ENCODE measurements around the gene LMX1B. TPM values are rescaled to one million over a fixed set of nuclear protein-coding genes. Genes with fewer than 3 reads are reported as not detected.

LMX1B gene
- polyA plus RNA-seq, 4 donors = 17.6 to 22.9 (median 19.5) TPM

DNA sequence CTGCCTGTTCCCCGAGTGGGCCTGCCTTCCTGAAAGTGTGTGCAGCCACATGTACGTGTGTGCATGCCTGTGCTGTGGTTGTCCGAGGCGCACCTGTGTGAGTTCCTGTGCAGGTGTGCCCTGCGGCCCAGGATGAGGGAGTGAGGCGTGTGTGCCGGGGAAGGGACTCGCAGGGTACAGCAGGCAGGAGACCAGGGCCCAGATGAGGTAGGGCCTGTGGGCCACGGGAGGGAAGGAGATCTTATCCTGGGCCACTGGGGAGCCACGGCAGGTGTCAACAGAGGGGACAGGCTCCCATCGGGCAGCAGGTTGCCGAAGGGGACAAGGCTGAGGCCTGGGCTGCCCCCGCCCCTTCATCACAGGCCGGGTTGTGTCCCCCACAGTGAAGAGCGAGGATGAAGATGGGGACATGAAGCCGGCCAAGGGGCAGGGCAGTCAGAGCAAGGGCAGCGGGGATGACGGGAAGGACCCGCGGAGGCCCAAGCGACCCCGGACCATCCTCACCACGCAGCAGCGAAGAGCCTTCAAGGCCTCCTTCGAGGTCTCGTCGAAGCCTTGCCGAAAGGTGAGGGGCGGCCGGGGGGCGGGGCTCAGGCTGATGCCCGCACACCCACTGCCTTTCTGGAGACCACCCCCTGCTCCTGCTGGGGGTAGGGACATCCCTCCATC, 79.2 kb downstream of the LMX1B start:
- no peak for DNase-seq (ENCODE audit: low read depth in 4 of 4, low spot score in 3 of 4)

DNA sequence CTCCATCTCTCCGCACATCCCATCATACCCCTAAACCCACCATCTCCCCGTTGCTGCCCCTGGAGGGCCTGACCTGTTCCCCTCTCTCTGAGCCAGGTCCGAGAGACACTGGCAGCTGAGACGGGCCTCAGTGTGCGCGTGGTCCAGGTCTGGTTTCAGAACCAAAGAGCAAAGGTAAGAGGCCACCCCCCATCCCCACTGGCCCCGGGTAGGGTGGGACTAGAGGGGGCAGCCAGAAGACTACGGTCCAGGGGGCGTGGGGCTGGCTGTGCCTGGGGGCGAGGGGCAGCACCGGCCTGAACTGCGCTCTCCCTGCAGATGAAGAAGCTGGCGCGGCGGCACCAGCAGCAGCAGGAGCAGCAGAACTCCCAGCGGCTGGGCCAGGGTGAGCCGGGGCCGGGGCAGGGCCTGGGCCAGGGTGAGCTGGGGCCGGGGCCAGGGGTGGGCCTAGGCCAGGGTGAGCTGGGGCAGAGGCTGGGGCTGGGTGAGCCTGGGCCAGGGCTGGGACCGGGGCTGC, 79.8 kb downstream of the LMX1B start:
- no peak for DNase-seq (ENCODE audit: low read depth in 4 of 4, low spot score in 3 of 4)

DNA sequence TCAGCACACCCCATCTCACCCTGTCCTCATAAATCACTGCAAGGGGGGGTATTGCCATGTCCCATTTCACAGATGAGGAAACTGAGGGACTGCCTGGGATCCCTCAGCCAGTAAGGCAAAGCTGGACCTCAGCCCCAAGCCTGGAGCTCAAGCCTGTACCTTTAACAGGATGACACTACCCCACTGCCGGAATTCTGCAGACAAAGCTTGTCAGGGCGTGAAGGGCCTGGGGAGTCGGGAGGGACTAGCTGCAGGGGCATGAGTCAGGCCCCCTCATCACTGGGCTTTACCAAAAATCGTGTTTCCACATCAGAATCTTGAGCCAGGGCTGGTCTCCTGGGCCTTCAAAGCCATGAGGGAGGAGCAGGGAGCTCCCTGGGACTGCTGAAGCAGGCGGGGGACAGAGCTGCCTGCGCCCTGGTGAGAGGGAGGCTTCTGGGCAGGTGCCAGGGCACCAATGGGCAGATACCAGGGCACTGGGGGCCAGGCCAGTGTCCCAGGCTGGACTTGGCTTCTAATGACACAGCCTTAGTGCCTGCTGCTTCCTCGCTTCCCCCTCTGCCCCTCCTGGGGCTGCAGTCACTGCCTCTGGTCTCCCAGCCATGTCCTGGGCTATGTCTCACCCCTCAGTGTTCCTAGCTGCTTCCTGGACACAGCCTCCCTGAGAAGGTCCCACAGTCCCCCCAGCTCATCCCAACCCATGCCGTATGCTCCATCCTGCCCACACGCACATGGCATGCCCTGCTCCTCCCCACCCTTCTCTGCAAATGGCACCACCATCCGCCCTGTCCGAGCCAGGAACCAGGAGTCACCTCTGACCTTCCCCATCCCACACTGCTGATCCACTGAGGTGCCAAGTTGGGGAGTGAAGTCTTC, 80.7 kb downstream of the LMX1B start:
- no peak for DNase-seq (ENCODE audit: low read depth in 4 of 4, low spot score in 3 of 4)

DNA sequence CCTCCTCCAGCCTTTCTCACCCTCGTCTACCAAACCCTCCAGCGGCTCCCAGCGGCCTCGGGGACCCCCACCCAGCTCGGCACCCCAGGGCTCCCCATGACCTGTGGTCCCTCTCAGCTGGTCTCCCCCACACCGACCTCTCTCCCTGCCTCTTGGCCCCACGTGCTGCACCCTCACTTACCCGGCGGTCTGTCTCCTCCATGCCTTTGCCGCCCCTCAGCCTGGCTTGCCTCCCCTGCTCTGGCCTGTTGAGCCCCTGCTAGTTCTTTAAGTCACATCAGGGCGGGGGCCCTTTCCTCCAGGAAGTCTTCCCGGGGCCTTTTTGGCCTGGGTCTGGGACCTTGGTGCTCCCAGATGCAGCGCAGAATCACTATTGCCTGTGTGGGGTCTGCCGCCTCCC, 81.5 kb downstream of the LMX1B start:
- DNase-seq (ENCODE audit: low read depth in 4 of 4, low spot score in 3 of 4) = no peak

DNA sequence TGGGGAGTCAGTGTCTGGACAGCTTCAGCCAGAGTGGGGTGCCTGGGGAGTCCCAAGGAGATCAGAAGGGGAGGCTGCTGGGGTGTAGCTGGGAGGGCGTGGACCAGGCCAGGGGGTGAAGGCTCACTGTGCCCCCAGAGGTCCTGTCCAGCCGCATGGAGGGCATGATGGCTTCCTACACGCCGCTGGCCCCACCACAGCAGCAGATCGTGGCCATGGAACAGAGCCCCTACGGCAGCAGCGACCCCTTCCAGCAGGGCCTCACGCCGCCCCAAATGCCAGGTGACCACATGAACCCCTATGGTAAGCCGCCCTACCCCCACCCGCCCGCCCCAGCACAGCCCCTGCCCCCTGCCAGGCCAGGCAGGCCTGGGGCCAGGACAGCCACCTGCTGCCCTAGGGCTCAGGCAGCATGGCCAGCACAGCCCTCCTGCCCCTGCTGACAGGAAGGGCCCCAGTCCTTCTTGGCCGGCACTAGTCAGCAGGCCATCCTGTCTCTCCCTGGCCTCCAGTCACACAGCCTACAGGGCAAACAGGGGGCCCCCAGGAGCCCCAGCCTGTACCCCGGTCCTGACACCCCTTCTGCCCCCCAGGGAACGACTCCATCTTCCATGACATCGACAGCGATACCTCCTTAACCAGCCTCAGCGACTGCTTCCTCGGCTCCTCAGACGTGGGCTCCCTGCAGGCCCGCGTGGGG, 82.1 kb downstream of the LMX1B start:
- DNase-seq (ENCODE audit: low read depth in 4 of 4, low spot score in 3 of 4) = no peak

DNA sequence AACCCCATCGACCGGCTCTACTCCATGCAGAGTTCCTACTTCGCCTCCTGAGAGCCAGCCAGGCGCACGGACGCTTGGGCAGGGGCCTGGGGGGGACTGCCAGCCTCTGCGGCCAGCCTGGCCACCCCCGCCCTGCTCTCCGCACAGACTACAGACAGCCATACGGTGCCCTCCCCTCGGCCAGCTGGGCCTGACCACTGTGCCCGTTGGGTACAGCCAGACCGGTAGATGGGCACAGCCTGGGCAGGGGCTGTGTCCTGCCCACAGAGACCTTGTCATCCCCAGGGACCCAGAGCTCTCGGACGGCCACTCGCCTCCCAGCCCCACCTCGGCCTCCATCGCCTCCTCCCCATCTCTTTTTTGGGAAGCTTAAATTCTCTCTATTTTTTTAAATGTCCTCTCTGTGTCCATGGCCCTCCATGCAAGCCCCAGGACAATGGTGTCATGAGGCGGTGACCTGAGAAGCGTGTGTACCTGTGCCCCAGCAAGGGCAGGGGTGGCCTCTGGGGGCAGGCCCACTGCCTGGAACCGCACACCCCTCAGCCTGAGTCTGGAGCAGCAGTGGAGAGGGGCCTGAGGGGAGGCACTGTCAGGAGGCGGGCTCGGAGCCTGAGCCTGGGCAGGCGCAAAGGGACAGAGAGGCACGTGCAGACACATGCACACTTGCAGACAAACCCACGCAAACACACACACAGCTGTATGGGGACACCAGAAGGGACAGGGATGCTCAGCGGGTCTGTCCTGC, 82.8 kb downstream of the LMX1B start:
- DNase-seq (ENCODE audit: low read depth in 4 of 4, low spot score in 3 of 4) = no peak

DNA sequence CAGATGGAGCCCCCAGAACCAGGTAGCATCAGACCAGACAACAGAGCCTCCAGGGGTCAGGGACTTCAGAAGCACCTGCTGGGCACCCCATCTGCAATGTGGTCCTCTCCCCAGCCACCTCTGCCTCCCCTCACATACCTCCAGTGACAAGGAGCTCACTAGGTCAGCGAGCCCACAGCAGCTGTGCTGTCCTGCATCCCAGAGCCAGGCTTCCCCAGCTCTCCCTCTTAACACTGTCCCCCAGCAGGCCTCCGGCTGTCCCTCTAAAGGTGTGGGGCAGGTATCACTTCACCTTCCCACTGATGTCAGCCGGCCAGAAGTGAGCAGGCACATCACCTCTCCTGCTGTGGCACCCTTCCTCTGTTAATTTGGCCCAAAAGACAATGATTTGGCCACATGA, 83.6 kb downstream of the LMX1B start:
- DNase-seq (ENCODE audit: low read depth in 4 of 4, low spot score in 3 of 4) = no peak

DNA sequence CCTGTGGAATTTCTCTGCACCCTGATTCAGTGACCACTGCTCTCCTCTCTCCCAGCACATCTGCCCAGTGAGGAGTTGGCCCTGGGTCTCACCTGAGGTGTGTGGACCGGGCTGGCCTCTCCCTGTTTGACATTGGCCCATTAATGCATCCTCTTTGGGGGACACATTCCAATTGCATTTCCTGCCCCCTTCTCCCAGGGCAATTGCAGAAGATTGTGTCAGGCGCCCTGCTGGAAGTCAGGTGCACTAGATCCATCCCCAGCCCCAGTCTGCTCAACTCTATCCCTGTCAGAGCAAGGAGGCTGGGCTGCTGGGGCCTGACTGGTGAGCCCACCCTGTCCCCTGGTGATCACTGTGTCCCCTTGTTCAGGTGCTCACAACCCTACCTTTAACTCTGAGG, 84.5 kb downstream of the LMX1B start:
- no peak for DNase-seq (ENCODE audit: low read depth in 4 of 4, low spot score in 3 of 4)

DNA sequence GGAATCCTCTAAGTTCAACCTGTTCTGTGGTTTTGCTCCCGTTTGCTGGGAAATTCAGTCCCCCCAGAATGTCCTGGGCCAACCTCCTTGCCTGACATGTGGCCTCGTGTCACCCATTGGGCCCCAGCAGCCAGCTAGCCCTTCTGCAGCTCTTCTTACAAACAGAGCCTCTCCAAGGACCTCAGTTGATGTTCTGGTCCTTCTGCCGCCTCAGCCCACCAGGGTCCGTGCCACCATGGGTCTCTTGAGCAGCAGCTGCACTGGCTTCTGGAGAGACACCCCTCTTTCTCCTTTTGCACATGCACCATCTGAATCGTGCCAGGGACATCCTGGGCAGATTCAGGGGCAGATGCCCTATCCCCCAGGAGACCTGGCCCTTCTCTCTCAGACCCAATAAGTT, 85.0 kb downstream of the LMX1B start:
- DNase-seq (ENCODE audit: low read depth in 4 of 4, low spot score in 3 of 4) = no peak

DNA sequence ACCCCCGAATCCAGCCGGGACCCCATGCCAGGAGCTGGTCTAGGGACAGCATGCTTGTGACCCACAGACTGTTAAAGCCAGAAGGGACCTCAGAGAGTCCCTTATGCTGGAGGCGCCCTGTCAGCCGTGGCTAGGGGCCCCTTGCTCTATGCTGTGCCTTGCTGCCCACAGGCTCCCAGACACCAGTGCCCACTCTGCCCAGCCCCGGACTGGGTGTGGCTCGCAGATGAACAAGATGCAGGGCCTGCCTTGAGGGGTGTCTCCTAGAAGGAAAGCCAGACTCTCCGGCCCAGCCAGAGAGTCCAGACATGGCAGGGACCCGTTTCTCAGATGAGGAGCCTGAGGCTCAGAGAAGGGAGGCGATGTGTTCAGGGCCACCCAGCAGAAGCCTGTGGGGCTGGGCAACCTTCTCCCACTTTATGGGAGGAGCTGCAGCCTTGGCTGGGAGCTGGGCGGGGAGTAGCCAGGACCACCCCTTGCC, 85.7 kb downstream of the LMX1B start:
- DNase-seq (ENCODE audit: low read depth in 4 of 4, low spot score in 3 of 4) = no peak

DNA sequence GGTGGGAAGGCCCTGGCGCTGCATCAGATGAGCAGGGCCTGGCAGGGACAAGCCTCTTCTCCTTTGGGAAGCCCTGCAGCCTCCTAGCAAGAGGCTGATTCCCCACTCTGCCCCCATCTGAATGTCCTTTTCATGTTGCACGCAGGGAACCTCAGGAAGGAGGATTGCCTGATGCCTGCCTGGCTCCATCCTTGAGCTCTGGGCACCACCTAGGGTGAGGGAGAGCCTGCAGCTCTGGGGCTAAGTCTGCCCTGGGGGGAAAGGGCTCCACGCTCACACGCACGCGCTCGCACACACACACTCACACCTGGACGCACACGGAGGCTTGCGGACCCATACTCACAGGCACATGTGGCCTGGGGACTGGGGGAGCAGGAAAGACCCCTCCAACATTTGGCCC, 86.6 kb downstream of the LMX1B start:
- no peak for DNase-seq (ENCODE audit: low read depth in 4 of 4, low spot score in 3 of 4)

DNA sequence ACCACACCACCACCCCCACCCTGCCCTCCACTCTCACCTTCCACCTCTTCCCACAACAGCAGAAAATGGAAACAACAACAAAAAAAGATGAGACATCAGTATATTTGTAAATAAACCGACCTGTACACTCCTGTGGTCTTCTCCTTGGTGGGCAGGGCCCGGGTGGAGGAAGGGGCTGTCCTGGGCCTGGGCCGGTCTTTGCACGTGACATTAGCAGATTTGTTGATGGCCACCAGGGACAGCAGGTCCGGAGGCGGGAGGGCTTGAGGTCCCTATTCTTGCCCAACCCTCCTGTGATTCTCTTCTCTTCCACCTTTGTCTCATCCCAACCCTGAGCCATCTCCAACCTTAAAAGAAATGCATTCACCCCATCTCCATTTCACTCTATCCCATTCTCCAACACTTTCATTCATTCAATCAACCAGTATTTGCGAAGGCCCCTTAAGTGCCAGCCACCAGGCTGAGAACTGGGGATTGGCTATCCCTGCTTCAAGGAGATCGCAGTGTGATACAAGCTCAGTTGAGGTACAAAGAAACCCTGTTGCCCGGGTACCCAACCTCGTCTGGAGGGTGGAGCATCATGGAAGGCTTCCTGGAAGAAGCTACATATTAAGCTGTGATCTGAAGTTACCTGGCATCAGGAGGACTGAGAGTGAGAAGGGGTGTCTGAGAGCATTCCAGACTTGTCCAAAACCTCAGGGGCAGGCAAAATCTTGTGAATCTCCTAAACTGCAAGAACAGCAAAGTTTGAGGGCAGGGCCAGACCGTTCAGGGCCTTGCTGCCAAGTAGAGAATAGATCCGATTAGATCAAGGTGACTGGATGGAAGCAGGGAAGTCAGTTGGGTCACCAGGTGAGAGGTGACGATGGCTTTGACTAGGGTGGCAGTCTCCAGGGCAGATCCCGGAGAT, 87.4 kb downstream of the LMX1B start:
- no peak for DNase-seq (ENCODE audit: low read depth in 4 of 4, low spot score in 3 of 4)

DNA sequence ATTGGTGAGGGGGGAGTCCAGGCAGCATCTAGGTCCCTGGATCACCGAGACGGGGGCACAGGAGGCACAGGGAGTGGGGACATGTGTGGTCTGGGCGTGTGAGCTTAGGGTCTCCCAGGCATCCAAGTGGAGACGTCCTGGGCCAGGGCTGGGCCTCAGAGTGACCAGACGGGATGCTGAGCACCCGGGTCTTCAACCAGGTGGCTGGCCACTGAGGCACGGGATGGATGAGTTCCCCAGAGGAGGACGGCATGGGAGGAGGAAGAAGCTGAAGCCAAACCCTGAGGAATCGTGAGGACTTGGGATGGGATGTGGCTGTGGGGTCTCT, 88.0 kb downstream of the LMX1B start:
- DNase-seq (ENCODE audit: low read depth in 4 of 4, low spot score in 3 of 4) = no peak

DNA sequence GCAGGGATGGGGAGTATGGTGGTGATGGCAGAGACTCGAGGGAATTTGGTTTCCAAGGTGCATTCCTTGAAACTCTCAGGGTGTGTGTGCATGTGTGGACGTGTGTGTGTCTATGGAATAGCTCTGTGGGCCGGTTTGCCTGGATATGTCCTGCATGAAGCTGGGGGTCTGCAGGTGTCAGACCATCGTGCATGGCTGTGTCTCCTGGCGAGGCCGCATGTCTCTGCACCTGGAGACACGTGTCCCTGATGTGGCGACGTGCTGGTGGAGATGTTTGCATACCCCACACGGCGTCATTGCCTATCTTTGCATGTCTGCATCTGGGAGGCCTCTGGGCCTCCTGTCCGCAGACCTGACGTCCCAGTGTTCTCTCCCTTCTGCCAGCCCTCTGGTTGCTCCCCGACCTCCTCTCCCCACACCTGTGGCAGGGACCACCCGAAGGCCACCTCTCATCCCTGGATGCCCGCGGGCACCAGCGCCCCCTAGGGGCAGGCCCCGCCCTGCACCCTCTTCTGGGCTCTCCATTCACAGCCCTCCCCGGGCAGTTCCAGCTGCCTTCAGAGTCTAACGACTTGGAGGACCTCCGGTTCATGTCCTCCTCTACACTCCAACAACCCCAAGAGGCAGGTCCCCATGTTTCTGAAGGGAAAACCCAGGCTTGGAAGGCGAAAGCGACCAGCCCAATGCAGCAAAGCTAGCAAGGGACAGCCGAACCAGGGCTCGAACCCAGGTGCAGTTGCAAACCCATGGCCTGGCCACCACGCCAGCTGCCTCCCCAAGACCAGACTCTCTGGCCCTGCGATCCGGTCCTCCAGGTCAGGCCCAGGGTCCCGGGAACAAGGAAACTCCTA, 88.6 kb downstream of the LMX1B start:
- no peak for DNase-seq (ENCODE audit: low read depth in 4 of 4, low spot score in 3 of 4)

DNA sequence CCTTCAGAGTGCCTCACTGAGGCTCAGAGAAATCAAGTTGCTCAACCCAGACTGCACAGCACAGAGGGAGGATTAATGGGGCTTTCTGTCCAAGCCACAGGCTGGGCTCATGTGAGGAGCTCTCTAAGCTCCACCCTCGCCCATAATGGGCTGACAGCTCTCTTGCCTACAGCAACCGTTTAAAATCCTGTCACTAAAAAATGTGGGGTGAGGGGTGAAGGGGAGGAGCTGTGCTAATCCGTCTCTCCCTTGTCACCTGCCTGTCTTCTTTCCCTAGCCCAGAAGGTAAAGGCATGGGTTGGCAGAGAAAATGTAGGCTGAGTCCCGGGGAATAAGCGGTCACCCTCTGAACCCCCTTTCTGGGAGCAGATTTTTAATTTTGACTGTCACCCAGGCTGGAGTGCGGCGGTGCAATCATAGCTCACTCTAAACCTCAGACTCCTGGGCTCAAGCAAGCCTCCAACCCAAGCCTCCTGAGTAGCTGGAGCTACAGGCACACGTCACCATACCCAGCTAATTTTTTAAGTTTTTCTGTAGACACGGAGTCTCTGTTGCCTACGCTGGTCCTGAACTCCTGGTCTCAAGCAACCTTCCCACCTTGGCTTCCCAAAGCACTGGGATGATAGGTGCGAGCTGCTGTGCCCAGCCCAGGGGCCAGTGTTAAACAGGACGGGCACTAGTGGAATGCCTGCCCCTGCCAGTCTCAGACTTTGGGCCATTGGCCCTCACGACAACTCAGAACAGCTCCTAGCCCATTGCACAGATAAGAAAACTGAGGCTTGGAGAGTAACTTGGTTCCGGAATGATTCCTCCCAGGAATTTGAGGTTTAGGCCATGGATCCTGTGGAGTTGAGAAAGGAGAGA, 89.5 kb downstream of the LMX1B start:
- no peak for DNase-seq (ENCODE audit: low read depth in 4 of 4, low spot score in 3 of 4)

DNA sequence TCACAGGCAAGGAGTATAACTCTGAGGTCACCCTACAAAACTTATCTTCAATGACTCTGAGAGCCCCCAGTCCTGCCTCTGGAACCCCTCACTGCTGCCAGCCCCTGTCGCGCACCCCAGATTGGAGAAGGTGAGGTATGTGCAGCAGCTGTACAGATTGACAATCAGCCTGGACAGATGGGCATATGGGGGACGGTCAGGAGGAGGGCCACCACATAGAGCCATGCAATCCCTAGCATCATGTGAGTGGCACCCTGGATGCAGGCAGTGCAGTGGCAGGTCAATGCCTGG, 90.1 kb downstream of the LMX1B start:
- DNase-seq (ENCODE audit: low read depth in 4 of 4, low spot score in 3 of 4) = no peak

DNA sequence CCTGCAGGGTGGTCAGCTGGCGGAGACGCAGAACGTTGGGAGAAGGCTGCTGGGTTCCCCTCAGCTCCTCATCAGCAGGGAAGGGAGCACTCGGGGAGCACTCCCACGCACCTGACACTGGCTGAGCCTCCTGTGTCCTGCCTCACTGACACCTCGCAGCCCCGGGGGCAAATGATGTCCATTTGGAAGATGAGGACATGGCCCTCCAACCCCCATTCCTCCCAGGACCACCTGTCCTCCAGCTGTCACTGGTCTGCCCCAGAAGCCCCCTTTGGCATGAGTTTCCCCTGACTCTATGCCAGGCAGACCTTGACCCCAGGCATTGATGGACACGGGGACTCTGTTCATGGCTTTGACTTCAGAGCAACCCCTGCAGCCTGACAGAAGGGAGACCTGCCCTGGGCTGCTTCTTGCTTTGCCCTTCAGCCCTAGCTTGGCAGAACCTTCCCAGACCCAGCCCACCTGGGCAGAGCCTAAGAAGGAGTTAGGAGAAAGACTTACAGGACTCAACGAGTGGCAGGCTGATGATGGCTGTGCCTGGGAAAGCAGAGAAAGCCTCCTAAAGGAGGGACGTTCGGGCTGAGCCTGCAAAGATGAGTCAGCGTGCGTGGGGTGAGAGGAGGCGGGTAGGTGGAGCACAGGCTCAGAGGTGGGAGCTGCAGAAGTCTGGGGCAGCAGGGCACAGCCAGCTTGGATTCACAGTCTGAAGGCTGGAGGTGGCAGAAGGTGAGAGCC, 90.6 kb downstream of the LMX1B start:
- no peak for DNase-seq (ENCODE audit: low read depth in 4 of 4, low spot score in 3 of 4)

Measured in right renal pelvis (tissue), 4 donors.